GM23248 (cell line): ENCODE results near the gene ARHGAP35.

Source experiments
- EZH2 ChIP-seq: fragments of 200-600 bp; sonication (generic); IDR thresholded peaks from 2 replicates; pipeline ENCODE4 v1.6.1; 2018; ENCODE audit warnings: antibody characterized with exemption, mild to moderate bottlenecking; ENCODE audit not compliant: insufficient read depth, poor library complexity, severe bottlenecking
- EZH2phosphoT487 ChIP-seq: fragments of 200-600 bp; sonication (generic); IDR thresholded peaks from 2 replicates; pipeline ENCODE4 v1.6.1; 2018; ENCODE audit warnings: antibody characterized with exemption, moderate library complexity, mild to moderate bottlenecking, low read depth; ENCODE audit not compliant: insufficient read depth

DNA sequence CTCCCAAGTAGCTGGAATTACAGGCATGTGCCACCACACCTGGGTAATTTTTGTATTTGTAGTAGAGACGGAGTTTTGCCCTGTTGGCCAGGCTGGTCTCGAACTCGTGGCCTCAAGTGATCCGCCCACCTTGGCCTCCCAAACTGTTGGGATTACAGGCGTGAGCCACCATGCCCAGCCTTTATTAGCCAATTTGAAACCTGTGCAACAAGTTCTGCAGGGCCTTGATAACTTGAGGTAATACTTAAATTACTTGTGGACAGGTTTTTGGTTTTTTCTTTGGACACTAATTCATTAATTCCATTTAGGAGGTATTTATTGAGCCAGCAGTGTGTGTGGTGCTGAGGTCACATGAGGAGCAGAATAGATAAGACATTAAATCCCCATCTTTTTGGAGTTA lies 39.5 kb downstream of the ARHGAP35 start:
- TF ChIP-seq EZH2 = no peak
- no peak for TF ChIP-seq EZH2phosphoT487
